Neural cell (in vitro differentiated cells): ENCODE results near the gene P2RX1.

ENCODE experiments used
- CTCF ChIP-seq: fragments of 450-650 bp; IDR thresholded peaks from 2 replicates; pipeline ENCODE4 v1.5.1; 2014; ENCODE audit warnings: antibody characterized with exemption, mild to moderate bottlenecking, moderate library complexity; ENCODE audit not compliant: poor library complexity, severe bottlenecking
- POLR2AphosphoS5 ChIP-seq: IDR thresholded peaks from 2 replicates; pipeline ENCODE4 v1.6.1; 2012
- RAD21 ChIP-seq: fragments of 450-650 bp; conservative IDR thresholded peaks from 2 replicates; pipeline ENCODE4 v1.6.1; 2014; ENCODE audit warnings: antibody characterized with exemption, mild to moderate bottlenecking, moderate library complexity
- SMC3 ChIP-seq: fragments of 450-650 bp; conservative IDR thresholded peaks from 2 replicates; pipeline ENCODE4 v1.6.1; 2014; ENCODE audit warnings: antibody characterized with exemption, mild to moderate bottlenecking, moderate library complexity; ENCODE audit not compliant: poor library complexity
- TAF1 ChIP-seq: IDR thresholded peaks from 2 replicates; pipeline ENCODE4 v1.6.1; 2012; ENCODE audit warnings: low read depth
- TF ChIP-seq, protein P1 (sequence below): IDR thresholded peaks from 2 replicates; pipeline ENCODE4 v1.6.1; 2012; ENCODE audit warnings: borderline replicate concordance

- TF ChIP-seq CTCF: no peak
- TF ChIP-seq POLR2AphosphoS5: no peak
- TF ChIP-seq, protein P1, sequence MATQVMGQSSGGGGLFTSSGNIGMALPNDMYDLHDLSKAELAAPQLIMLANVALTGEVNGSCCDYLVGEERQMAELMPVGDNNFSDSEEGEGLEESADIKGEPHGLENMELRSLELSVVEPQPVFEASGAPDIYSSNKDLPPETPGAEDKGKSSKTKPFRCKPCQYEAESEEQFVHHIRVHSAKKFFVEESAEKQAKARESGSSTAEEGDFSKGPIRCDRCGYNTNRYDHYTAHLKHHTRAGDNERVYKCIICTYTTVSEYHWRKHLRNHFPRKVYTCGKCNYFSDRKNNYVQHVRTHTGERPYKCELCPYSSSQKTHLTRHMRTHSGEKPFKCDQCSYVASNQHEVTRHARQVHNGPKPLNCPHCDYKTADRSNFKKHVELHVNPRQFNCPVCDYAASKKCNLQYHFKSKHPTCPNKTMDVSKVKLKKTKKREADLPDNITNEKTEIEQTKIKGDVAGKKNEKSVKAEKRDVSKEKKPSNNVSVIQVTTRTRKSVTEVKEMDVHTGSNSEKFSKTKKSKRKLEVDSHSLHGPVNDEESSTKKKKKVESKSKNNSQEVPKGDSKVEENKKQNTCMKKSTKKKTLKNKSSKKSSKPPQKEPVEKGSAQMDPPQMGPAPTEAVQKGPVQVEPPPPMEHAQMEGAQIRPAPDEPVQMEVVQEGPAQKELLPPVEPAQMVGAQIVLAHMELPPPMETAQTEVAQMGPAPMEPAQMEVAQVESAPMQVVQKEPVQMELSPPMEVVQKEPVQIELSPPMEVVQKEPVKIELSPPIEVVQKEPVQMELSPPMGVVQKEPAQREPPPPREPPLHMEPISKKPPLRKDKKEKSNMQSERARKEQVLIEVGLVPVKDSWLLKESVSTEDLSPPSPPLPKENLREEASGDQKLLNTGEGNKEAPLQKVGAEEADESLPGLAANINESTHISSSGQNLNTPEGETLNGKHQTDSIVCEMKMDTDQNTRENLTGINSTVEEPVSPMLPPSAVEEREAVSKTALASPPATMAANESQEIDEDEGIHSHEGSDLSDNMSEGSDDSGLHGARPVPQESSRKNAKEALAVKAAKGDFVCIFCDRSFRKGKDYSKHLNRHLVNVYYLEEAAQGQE: no peak
- no peak for TF ChIP-seq TAF1
- TF ChIP-seq SMC3: no peak
- TF ChIP-seq RAD21: no peak
Measured at GRCh38 chr17:3911271-3912053, 4.8 kb downstream of the P2RX1 start.
